ENCODE data around the gene WDR62.

Gene WDR62

DNA sequence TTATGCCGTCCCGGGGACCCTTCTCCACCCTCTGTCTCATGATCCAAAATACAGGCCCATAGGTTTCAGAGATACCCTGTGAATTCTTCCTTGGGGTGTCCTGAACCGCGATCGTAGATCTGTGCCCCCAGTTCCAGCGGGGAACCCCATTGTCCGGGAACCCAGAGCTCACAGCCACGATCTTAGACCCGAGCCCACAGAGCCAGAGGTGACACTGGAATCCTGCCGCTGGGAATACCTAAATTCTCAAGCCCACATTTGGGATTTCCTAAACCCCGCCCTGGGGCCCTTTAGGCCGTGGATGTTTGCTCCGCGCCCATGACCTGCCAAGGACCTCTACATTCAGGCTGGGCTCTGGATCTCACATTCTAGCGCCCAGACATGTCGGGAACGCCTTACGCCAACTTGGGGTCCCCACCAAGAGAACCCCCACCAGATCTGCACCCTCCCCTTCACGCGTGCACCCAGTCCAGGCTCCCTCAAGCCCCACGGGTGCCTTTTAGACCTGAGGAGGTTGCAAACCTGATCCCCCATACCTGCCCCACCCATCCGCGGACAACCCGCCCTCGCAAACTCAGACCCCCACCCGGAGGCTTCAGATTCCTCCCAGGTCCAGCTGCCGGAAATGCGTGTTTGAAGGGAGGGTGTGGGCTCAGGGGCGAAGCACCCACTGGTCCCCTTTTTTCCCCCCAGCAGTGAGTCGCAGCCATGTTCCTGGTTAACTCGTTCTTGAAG lies 85.8 kb downstream of the WDR62 start:
- DNase-seq (ENCODE audit: low spot score), result peak; percentile 72

DNA sequence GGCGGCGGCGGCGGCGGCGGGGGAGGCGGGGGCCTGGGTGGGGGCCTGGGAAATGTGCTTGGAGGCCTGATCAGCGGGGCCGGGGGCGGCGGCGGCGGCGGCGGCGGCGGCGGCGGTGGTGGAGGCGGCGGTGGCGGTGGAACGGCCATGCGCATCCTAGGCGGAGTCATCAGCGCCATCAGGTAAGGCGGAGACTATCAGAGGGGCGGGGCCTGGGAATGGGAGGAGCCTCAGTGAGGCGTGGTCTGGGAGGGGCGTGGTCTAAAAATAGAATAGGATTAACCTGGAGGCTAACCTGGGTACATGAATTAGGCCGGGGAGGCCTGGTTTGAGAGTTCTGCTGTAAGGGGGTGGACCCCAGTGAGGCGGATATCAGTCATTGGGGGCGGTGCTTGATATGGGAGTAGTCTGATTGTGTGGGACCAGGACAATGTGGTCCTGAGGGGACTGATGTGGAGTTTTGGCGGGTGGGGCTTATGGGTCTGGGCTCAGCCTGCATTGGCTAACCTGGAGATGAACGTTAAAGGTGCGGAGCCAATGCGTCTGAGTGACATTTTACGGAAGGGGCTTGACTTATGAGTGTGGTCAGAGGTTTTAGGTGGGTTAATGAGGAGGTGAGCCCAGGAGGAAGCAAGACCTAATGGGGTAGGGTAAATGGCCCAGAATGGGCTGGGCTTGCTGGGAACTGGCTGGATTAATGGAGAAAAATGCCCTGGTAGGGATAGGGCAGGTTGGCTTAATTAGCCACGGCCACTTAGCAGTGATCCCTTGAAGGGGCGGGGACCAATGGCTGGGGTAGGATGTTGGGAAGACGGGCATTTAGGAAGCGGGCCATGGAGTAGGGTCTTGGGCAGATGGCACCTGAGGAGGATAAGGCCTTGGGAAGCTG lies 86.6 kb downstream of the WDR62 start:
- DNase-seq (ENCODE audit: low spot score), result peak; percentile 93

DNA sequence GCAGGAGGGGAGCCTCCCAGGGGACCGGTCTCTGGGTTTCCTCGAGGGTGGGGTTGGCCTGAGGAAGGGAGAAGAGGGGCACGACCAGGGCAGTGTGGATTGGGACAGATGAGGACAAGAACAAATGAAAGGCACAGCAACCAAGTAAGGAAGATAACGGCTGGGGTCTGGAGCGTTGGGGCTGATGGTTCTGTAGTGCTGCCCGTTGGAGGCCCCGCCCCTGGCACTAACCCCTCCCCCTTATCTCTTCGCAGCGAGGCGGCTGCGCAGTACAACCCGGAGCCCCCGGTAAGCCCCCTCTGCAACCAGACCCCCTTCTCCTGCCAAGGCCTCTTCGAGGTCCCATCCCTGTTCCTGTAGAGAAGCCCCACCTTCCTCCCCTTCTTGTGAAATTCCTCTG lies 87.3 kb downstream of the WDR62 start:
- DNase-seq (ENCODE audit: low spot score), result no peak

DNA sequence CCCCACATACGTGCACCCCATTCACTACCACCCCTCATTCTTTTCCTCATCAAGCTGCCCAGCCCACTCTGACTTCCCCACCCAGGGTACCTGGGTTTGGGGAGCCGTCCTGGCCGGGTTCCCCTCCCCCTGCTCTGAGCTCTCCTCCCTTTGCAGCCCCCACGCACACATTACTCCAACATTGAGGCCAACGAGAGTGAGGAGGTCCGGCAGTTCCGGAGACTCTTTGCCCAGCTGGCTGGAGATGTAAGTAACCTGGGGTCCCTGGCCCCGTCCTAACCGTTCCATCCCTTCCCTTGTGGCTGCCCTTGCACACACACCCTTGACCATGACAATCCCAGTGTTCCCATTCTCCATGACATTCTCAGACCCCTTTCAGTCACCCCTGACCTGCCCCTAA lies 87.8 kb downstream of the WDR62 start:
- no peak for DNase-seq (ENCODE audit: low spot score)

DNA sequence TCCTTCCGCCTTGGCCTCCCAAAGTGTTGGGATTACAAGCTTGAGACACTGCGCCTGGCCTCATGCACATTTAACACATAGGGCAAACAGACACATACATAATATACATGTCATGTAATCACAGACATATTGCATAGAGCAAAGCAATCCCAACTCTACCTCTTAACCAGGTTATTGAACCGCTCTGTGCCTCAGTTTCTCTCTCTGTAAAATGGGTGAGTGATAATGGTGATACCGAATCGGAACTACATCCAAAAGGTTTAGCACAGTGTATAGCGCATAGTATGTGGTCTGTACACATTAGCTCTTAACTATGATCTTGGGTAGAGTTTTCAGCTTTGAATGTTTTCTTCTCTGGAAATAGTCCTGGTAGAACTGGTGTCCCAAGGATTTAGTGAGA lies 89.9 kb downstream of the WDR62 start:
- DNase-seq (ENCODE audit: low spot score), result no peak

DNA sequence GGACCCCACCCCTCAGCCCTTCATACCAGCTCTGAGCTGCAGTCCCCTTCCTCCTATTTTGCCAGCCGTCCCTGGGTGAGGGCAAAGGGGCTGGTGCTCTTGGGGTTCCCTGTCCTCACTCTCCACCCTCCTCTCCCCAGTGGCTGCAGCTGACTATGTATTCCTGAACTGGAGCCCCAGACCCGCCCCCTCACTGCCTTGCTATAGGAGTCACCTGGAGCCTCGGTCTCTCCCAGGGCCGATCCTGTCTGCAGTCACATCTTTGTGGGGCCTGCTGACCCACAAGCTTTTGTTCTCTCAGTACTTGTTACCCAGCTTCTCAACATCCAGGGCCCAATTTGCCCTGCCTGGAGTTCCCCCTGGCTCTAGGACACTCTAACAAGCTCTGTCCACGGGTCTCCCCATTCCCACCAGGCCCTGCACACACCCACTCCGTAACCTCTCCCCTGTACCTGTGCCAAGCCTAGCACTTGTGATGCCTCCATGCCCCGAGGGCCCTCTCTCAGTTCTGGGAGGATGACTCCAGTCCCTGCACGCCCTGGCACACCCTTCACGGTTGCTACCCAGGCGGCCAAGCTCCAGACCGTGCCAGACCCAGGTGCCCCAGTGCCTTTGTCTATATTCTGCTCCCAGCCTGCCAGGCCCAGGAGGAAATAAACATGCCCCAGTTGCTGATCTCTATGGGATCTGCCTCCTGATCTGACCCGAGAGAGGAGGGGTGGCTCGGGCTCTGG lies 95.1 kb downstream of the WDR62 start:
- DNase-seq (ENCODE audit: low spot score), result no peak

DNA sequence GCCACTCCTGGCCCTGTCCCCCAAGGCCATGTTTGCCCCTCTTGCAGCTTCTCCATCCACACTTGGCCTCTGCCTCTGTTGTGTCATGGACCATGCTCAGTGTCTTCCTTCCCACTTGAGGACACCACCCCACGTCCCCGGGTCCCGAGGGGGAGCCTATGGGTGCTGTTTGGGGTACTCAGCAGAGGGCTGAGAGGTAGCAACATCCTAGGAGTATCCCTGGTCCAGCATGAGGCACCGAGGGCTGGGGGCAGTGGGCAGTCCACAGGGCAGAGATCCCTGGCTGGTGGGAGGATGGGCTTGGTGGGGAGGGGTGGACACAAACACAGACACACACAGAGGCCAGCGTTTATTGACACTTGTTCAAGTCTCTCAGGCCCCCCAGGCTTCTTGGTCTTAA lies 95.9 kb downstream of the WDR62 start:
- no peak for DNase-seq (ENCODE audit: low spot score)

DNA sequence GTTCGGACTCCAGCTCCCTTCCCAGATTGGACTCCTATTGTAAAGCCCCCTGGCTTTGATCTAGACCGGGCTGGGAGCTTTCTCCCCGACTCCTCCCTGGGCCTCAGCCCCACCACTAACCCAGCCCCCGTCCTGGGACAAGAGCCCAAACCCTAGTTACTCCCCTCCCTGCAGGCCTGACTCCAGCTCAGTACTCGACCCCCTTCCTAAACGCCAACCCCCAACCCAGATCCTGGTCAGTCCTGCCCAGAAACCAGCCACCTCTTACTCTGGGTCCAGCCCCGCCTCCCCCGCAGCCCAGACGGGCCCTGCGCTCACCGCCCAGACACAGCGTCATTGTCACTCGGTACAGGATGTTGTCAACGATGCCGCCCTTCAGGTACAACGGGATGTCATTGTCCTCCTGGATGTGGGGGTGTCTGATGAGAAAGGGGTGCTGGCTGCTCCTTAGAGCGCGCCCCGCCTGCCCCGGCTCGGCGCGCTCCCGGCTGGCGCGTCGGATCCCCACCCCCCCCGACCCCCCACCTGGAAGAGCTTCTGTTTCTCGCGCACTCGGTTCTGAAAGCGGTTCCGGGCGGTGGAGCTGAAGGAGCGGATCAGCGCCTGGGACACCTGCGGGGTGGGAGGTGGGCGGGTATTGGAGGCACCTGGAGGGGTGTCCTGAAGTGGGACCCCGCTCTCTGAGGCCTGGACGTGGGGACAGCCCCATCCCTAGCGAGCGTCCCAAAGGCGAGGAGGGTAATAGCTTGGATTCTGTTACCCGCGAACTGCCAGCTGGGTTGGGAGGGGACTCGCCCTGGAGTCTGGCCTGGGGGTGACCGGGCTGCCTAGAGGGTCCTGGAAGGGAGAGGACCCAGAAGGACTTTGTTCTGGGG lies 96.7 kb downstream of the WDR62 start:
- peak; percentile 47 for DNase-seq (ENCODE audit: low spot score)

DNA sequence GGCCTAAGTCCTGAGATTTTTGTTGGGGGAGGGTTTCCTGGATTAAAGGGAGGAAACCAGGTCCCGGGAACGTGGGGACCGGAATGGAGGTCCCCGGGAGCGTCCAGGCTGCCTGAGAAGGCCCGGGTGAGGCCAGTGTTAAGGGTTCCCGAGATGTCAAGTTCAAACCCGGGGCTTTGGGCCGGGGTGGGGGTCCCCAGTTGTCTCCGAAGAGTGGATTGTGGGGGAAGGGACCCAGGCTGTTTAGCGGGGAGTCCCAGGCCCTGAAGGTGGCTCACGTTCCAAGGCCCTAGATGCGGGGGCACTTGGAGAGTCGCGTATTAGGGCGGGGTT lies 97.3 kb downstream of the WDR62 start:
- DNase-seq (ENCODE audit: low spot score), result peak; percentile 40

DNA sequence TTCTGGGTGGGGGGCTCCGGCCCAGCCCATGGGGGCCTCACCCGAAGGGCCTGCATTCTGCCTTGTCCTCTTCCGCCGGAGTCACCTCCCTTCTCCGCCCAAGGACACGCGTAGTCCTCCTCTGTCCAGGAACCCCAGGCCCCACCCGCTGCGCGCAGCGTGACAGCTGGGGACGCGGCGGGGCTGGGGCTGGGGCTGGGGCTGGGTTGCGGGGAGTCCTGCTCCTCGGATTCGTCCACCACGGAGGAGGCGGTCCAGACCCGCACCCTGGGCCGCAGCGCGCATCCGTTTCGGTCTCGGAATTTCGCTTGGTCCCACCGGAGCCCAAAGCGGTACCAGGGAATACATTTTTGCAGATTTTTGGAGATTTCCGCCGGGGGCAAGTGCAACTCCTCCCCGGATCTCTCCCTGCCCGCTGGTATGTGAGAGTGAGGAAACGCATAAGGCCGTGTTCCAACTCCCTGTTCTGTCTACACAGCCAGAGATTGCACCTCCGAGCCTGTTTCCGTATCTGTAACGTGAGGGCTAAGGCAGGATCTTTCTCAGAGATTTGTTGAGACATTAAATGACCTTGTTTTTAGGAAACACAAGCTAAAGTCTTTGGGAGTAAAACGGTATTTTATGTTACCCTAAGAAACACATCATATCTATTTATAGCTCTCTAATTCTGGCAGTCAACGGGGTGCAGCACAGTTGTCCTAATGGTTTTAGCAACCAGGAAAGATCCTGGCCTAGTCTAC lies 97.8 kb downstream of the WDR62 start, which contains the start of gene COX7A1:
Gene COX7A1 (minus strand): TSS at position 96 of the 740 bp plus-strand sequence. CDS start 40 bp downstream, at position 56.
- DNase-seq (ENCODE audit: low spot score), result peak; percentile 78

DNA sequence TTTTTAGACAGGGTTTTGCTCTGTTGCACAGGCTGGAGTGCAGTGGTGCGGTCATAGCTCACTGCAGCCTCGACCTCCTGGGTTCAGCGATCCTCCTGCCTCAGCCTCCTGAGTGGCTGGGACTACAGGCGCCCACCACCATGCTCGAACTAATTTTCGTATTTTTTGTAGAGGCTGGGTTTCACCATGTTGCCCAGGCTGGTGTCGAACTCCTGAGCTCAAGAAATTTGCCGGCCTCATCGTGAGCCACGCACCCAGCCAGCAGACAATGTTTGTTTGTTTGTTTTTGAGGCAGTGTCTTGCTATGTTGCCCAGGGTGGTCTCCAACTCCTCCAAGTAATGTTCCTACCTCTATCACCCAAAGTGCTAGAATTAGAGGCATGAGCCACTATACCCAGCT lies 98.4 kb downstream of the WDR62 start:
- DNase-seq (ENCODE audit: low spot score), result no peak

All from hepatic stellate cell (primary cell).